SIG-M5 treated with dmso at 0.1 percent for 504 hours (cell line): ENCODE data around the gene MKX.
A peak's percentile ranks its signal among the peaks of the same experiment; 100 is the strongest.

ENCODE experiments used
- DNase-seq: peaks from one replicate; lab custom pipeline; 2025; ENCODE audit not compliant: unreplicated experiment; lab: John Stamatoyannopoulos, UW

MKX gene

GRCh38 chr10:27745732-27746396, at the start of gene MKX:
Gene MKX, minus strand, starts transcription at chr10:27745819. Its CDS starts 2,404 bp downstream, at chr10:27743415.
- no peak for DNase-seq

GRCh38 chr10:27794157-27794556, 48.5 kb upstream of the MKX start:
- DNase-seq: no peak

GRCh38 chr10:27792216-27792615, 46.6 kb upstream of the MKX start:
- DNase-seq: no peak

- DNase-seq: no peak
Observed at GRCh38 chr10:27784272-27784671, 38.7 kb upstream of the MKX start.

GRCh38 chr10:27783660-27784059, 38.0 kb upstream of the MKX start:
- peak; percentile 35 for DNase-seq

- DNase-seq: no peak
Observed at GRCh38 chr10:27779462-27780015, 33.9 kb upstream of the MKX start.

GRCh38 chr10:27774831-27775230, 29.2 kb upstream of the MKX start:
- DNase-seq: no peak

- no peak for DNase-seq
Observed at GRCh38 chr10:27771231-27771630, 25.6 kb upstream of the MKX start.

- no peak for DNase-seq
Observed at GRCh38 chr10:27770181-27770580, 24.6 kb upstream of the MKX start.

- DNase-seq: no peak
Observed at GRCh38 chr10:27760867-27761266, 15.2 kb upstream of the MKX start.

GRCh38 chr10:27759483-27760272, 14.1 kb upstream of the MKX start:
- no peak for DNase-seq

GRCh38 chr10:27752673-27753237, 7.1 kb upstream of the MKX start:
- DNase-seq: no peak

GRCh38 chr10:27748601-27749000, 3.0 kb upstream of the MKX start:
- no peak for DNase-seq

GRCh38 chr10:27747096-27747451, 1.5 kb upstream of the MKX start:
- no peak for DNase-seq

- DNase-seq: no peak
Observed at GRCh38 chr10:27746397-27747095, 927 bp upstream of the MKX start.

- DNase-seq: no peak
Observed at GRCh38 chr10:27744802-27745731, 552 bp downstream of the MKX start.

GRCh38 chr10:27743877-27744801, 1.5 kb downstream of the MKX start:
- DNase-seq: no peak

GRCh38 chr10:27743012-27743876, 2.4 kb downstream of the MKX start:
- no peak for DNase-seq
